HCT116 (cell line): ENCODE data around the gene AUTS2. TPM values are rescaled to one million over a fixed set of nuclear protein-coding genes. Genes with fewer than 3 reads are reported as not detected.

Experiments used
- ATAC-seq: fragments of 200-7000 bp; cut with Tn5 transposase; 2 replicates; pipeline ENCODE4 v1.9.1; 2020; ENCODE audit warnings: mild to moderate bottlenecking, moderate library complexity
- BruUV-seq: library from RNA; stranded (reverse); fragments of 400-500 nt; replicated peaks from 2 replicates; lab custom pipeline; 2021; lab: Mats Ljungman, UMichigan
- CTCF ChIA-PET: fragments of 300-600 bp; sonication (Branson Sonifier 250); formaldehyde crosslinking; loops from one replicate; lab custom pipeline; 2021; ENCODE audit warnings: antibody characterized with exemption; lab: Charles Lee
- POLR2A ChIA-PET: fragments of 300-600, 350-600 bp; sonication (Branson Sonifier 250); formaldehyde crosslinking; loops from one replicate; lab custom pipeline; 2021; ENCODE audit warnings: antibody characterized with exemption; lab: Charles Lee
- RAD21 ChIA-PET, 2 experiments: fragments of 300-600 bp; sonication (Branson Sonifier 250); formaldehyde crosslinking; loops; one replicate each; lab custom pipeline; 2023; ENCODE audit warnings: low total read pairs in 2 of 2; ENCODE audit not compliant: uncharacterized antibody in 2 of 2, unreplicated experiment in 2 of 2, low non-redundant PET in 1 of 2; lab: Charles Lee
- DNase-seq: peaks from one replicate; pipeline ENCODE4 v3.0.0-alpha.2; 2010; ENCODE audit warnings: low read depth, low spot score
- H2AFZ ChIP-seq: fragments of 200-600 bp; shearing (Covaris generic), sonication (generic); 2 replicates; pipeline ENCODE4 v1.6.1; 2017; ENCODE audit warnings: low read depth, mixed run types, mixed read lengths, antibody characterized with exemption, low read length; ENCODE audit not compliant: poor library complexity, severe bottlenecking
- H3K27ac ChIP-seq: 2 replicates; pipeline ENCODE4 v1.5.1; 2012; ENCODE audit warnings: low read depth, low read length
- H3K27me3 ChIP-seq: fragments of 200-600 bp; sonication (generic); 2 replicates; pipeline ENCODE4 v1.6.1; 2016; ENCODE audit warnings: mixed run types, low read length, mixed read lengths; ENCODE audit not compliant: insufficient read depth
- H3K36me3 ChIP-seq, 2 experiments: fragments of 200-500 bp in 1 of 2; fragments of 200-600 bp in 1 of 2; sonication (Bioruptor generic) in 1 of 2; sonication (generic) in 1 of 2; 2 replicates each; pipeline versions ENCODE4 v1.5.1 to v1.6.1; 2014 to 2016; ENCODE audit warnings: low read length in 2 of 2, inconsistent platforms in 1 of 2, mixed read lengths in 1 of 2, mixed run types in 1 of 2; ENCODE audit not compliant: insufficient read depth in 2 of 2, control insufficient read depth in 1 of 2
- H3K4me1 ChIP-seq, 2 experiments: fragments of 200-600 bp in 1 of 2; sonication (generic) in 1 of 2; 2 replicates each; pipeline versions ENCODE4 v1.5.1 to v1.6.1; 2012 to 2017; ENCODE audit warnings: low read length in 2 of 2, inconsistent platforms in 1 of 2, mild to moderate bottlenecking in 1 of 2, mixed read lengths in 1 of 2, mixed run types in 1 of 2, moderate library complexity in 1 of 2; ENCODE audit not compliant: insufficient read depth in 2 of 2, control insufficient read depth in 1 of 2
- H3K4me2 ChIP-seq: fragments of 200-600 bp; sonication (generic); 2 replicates; pipeline ENCODE4 v1.6.1; 2017; ENCODE audit warnings: mixed run types, low read length, mixed read lengths
- H3K4me3 ChIP-seq, 2 experiments: fragments of 200-600 bp in 1 of 2; sonication (generic) in 1 of 2; replicated peaks in 1 of 2; 2 replicates each; pipeline ENCODE4 v1.5.1; 2011 to 2016; ENCODE audit warnings: low read length in 2 of 2, control low read depth in 1 of 2, low read depth in 1 of 2, mild to moderate bottlenecking in 1 of 2, mixed read lengths in 1 of 2, mixed run types in 1 of 2
- H3K79me2 ChIP-seq: fragments of 200-600 bp; sonication (generic); 2 replicates; pipeline ENCODE4 v1.6.1; 2017; ENCODE audit warnings: mild to moderate bottlenecking, mixed run types, low read length, moderate library complexity, mixed read lengths; ENCODE audit not compliant: insufficient read depth
- H3K9ac ChIP-seq: fragments of 200-600 bp; sonication (generic); 2 replicates; pipeline ENCODE4 v1.6.1; 2016; ENCODE audit warnings: low read length, mixed read lengths
- H3K9me2 ChIP-seq: fragments of 200-600 bp; sonication (generic), shearing (Covaris generic); 2 replicates; pipeline ENCODE4 v1.6.1; 2017; ENCODE audit warnings: mixed run types, mild to moderate bottlenecking, moderate library complexity; ENCODE audit not compliant: insufficient read depth
- H3K9me3 ChIP-seq, 2 experiments: fragments of 200-500 bp in 1 of 2; fragments of 200-600 bp in 1 of 2; sonication (Bioruptor generic) in 1 of 2; sonication (generic) in 1 of 2; 2 replicates each; pipeline ENCODE4 v1.6.1; 2014 to 2017; ENCODE audit warnings: low read length in 2 of 2, mixed read lengths in 2 of 2, inconsistent platforms in 1 of 2, low read depth in 1 of 2, mild to moderate bottlenecking in 1 of 2, mixed run types in 1 of 2, moderate library complexity in 1 of 2; ENCODE audit not compliant: control insufficient read depth in 1 of 2, insufficient read depth in 1 of 2
- H4K20me1 ChIP-seq: fragments of 200-600 bp; sonication (generic), shearing (Covaris generic); 2 replicates; pipeline ENCODE4 v1.6.1; 2017; ENCODE audit warnings: mixed run types, mild to moderate bottlenecking, moderate library complexity; ENCODE audit not compliant: insufficient read depth
- ATF3 ChIP-seq: IDR thresholded peaks from 2 replicates; pipeline ENCODE4 v1.6.1; 2012
- CEBPB ChIP-seq: IDR thresholded peaks from 2 replicates; pipeline ENCODE4 v1.6.1; 2012; ENCODE audit warnings: low read depth
- CTCF ChIP-seq, 3 experiments: fragments of 200-600 bp in 1 of 3; sonication (generic) in 1 of 3; IDR thresholded peaks in 2 of 3; conservative IDR thresholded peaks in 1 of 3; 2 replicates each; pipeline ENCODE4 v1.5.1; 2012 to 2017; ENCODE audit warnings: low read depth in 2 of 3, low read length in 2 of 3, antibody characterized with exemption in 1 of 3, borderline replicate concordance in 1 of 3, control low read depth in 1 of 3, mild to moderate bottlenecking in 1 of 3, mixed read lengths in 1 of 3, mixed run types in 1 of 3, moderate library complexity in 1 of 3; ENCODE audit not compliant: insufficient read depth in 1 of 3
- ELF1 ChIP-seq: IDR thresholded peaks from 2 replicates; pipeline ENCODE4 v1.6.1; 2012; ENCODE audit warnings: low read depth, borderline replicate concordance
- FOSL1 ChIP-seq: IDR thresholded peaks from 2 replicates; pipeline ENCODE4 v1.6.1; 2012; ENCODE audit warnings: low read depth
- JUND ChIP-seq: IDR thresholded peaks from 2 replicates; pipeline ENCODE4 v1.6.1; 2012
- MAX ChIP-seq: IDR thresholded peaks from 2 replicates; pipeline ENCODE4 v1.6.1; 2012
- SP1 ChIP-seq: IDR thresholded peaks from 2 replicates; pipeline ENCODE4 v1.6.1; 2012; ENCODE audit warnings: low read depth
- SRF ChIP-seq: IDR thresholded peaks from 2 replicates; pipeline ENCODE4 v1.6.1; 2012; ENCODE audit warnings: low read depth
- TCF7L2 ChIP-seq: IDR thresholded peaks from 2 replicates; pipeline ENCODE4 v1.7.0; 2011; ENCODE audit warnings: borderline replicate concordance, inconsistent platforms; ENCODE audit not compliant: insufficient read depth, insufficient read length; ENCODE audit errors: extremely low read depth
- intact Hi-C: fragments of 100-400 bp; cut with micrococcal nuclease; formaldehyde crosslinking; loops from 2 replicates; pipeline ENCODE4 v1.10.0; 2022
- total RNA-seq: library from RNA; stranded (reverse); gene quantifications from one replicate; pipeline ENCODE4 v1.2.1, GENCODE V29; 2021; ENCODE audit not compliant: unreplicated experiment

The AUTS2 gene
- total RNA-seq, 1 experiment from 2014 or later, result 0.93 TPM

GRCh38 chr7:69873512-69873911 lies 275.2 kb downstream of the AUTS2 start:
- ChIA-PET CTCF (no interaction called here), RAD21 (no interaction called here), POLR2A (no interaction called here)
- ATAC-seq (no peak), DNase-seq (no peak)
- no TSS peak for BruUV-seq
- Histone ChIP-seq H3K79me2 (no peaks in the 10 kb centered on the region), H3K4me3 (no peak overlapping the region), H3K27me3 (no peaks in the 10 kb centered on the region), H3K27ac (no peak overlapping the region), H3K9me2 (no peaks in the 10 kb centered on the region), H3K4me1 (no peaks in the 10 kb centered on the region), H3K9ac (no peak overlapping the region), H2AFZ (no peak overlapping the region), H3K4me2 (no peak overlapping the region), H3K36me3 (no peaks in the 10 kb centered on the region), H3K9me3 (peaks cover 4 to 19% of the 10 kb centered on the region in 2 experiments; a peak in 3 of 4 replicates), H4K20me1 (no peaks in the 10 kb centered on the region)
- TF ChIP-seq TCF7L2 (no peak), CEBPB (no peak), ATF3 (no peak), MAX (no peak), ELF1 (no peak), FOSL1 (no peak), SP1 (no peak), CTCF (IDR thresholded peaks at IDR 0.05 in 2 of 3, conservative IDR thresholded peaks at IDR 0.05 in 1 of 3; ENCODE audit: borderline replicate concordance in 1 of 3, insufficient read depth in 1 of 3, low read depth in 2 of 3, low read length in 2 of 3) (no peak)
- intact Hi-C loops, result no loop called here

GRCh38 chr7:69878015-69878414 lies 279.7 kb downstream of the AUTS2 start:
- Histone ChIP-seq H2AFZ (no peak overlapping the region), H3K27ac (no peak overlapping the region), H3K9ac (no peak overlapping the region), H3K4me1 (no peaks in the 10 kb centered on the region), H3K36me3 (no peaks in the 10 kb centered on the region), H3K79me2 (no peaks in the 10 kb centered on the region), H3K27me3 (no peaks in the 10 kb centered on the region), H4K20me1 (no peaks in the 10 kb centered on the region), H3K9me2 (no peaks in the 10 kb centered on the region), H3K4me3 (no peak overlapping the region), H3K9me3 (peaks cover 3 to 14% of the 10 kb centered on the region in 2 experiments; a peak in 2 of 4 replicates), H3K4me2 (no peak overlapping the region)
- RAD21 ChIA-PET, result no interaction called here
- DNase-seq (no peak), ATAC-seq (no peak)
- CTCF ChIA-PET, result no interaction called here
- intact Hi-C loops, result no loop called here
- POLR2A ChIA-PET, result no interaction called here
- TF ChIP-seq FOSL1, result no peak
- no peak for TF ChIP-seq ELF1
- no peak for TF ChIP-seq JUND
- no peak for TF ChIP-seq SP1
- no peak for TF ChIP-seq SRF
- no TSS peak for BruUV-seq
